GM23338 (cell line): ENCODE results near the gene JMY.

Source experiments
- CREB1 ChIP-seq: fragments of 250-450 bp; sonication (Bioruptor Pico); IDR thresholded peaks from 2 replicates; pipeline ENCODE4 v1.5.0; 2020; ENCODE audit warnings: low read depth, mild to moderate bottlenecking, moderate library complexity
- CTCF ChIP-seq, 2 experiments: fragments of 200-600 bp in 1 of 2; sonication (generic) in 1 of 2; conservative IDR thresholded peaks; 2 replicates each; pipeline versions ENCODE4 v1.5.1 to v1.6.1; 2016 to 2017; ENCODE audit warnings: antibody characterized with exemption in 2 of 2, low read depth in 2 of 2, mild to moderate bottlenecking in 2 of 2, moderate library complexity in 1 of 2
- ETS1 ChIP-seq: IDR thresholded peaks from 2 replicates; pipeline ENCODE4 v1.6.1; 2016; ENCODE audit warnings: antibody characterized with exemption
- EZH2 ChIP-seq: fragments of 200-600 bp; sonication (generic); IDR thresholded peaks from one replicate; pipeline ENCODE4 v1.8.0; 2017; ENCODE audit warnings: antibody characterized with exemption, mild to moderate bottlenecking, low read depth; ENCODE audit not compliant: unreplicated experiment
- EZH2phosphoT487 ChIP-seq: fragments of 200-600 bp; sonication (generic); IDR thresholded peaks from one replicate; pipeline ENCODE4 v1.8.1; 2018; ENCODE audit warnings: antibody characterized with exemption; ENCODE audit not compliant: unreplicated experiment
- NANOG ChIP-seq: IDR thresholded peaks from 2 replicates; pipeline ENCODE4 v1.6.1; 2016; ENCODE audit warnings: antibody characterized with exemption, borderline replicate concordance
- POLR2AphosphoS5 ChIP-seq: IDR thresholded peaks from 2 replicates; pipeline ENCODE4 v1.6.1; 2016; ENCODE audit warnings: antibody characterized with exemption, low read depth
- REST ChIP-seq: IDR thresholded peaks from one replicate; pipeline ENCODE4 v1.6.1; 2018; ENCODE audit warnings: antibody characterized with exemption; ENCODE audit not compliant: unreplicated experiment
- ZNF331 ChIP-seq: fragments of 250-450 bp; sonication (Bioruptor Pico); IDR thresholded peaks from 2 replicates; pipeline ENCODE4 v1.5.0; 2020; ENCODE audit warnings: low read depth, mild to moderate bottlenecking, moderate library complexity
- ZNF462 ChIP-seq: fragments of 250-450 bp; sonication (Bioruptor Pico); IDR thresholded peaks from 2 replicates; pipeline ENCODE4 v1.5.0; 2020; ENCODE audit warnings: mild to moderate bottlenecking, moderate library complexity

GRCh38 chr5:79240561-79240960 lies 4.6 kb downstream of the JMY start:
- TF ChIP-seq EZH2 (no peak), CTCF (conservative IDR thresholded peaks at IDR 0.05; ENCODE audit: low read depth in 2 of 2) (no peak), POLR2AphosphoS5 (no peak), EZH2phosphoT487 (no peak), REST (no peak), ETS1 (no peak), CREB1 (no peak), ZNF462 (CRISPR knock-in tag) (no peak), ZNF331 (CRISPR knock-in tag) (no peak), NANOG (no peak)
